Lower leg skin (tissue), 3 donors: ENCODE data around the gene PLEKHG7.
"Not testable (repeated sequence)": the region's sequence is repeated elsewhere in the genome, so short reads cannot be mapped to it uniquely, and the experiment has no call there.

Source experiments
- CTCF ChIP-seq, 3 donors: fragments of 450-650 bp; IDR thresholded peaks; one replicate each; pipeline ENCODE4 v1.5.1; 2016; ENCODE audit warnings: antibody characterized with exemption in 3 of 3, mild to moderate bottlenecking in 3 of 3, moderate library complexity in 2 of 3
- POLR2A ChIP-seq, 2 donors: fragments of 450-650 bp; IDR thresholded peaks; one replicate each; pipeline ENCODE4 v1.6.1; 2016 to 2017; ENCODE audit warnings: antibody characterized with exemption in 2 of 2, mild to moderate bottlenecking in 1 of 2, moderate library complexity in 1 of 2

GRCh38 chr12:92749691-92750090 lies 46.9 kb downstream of the PLEKHG7 start:
- not testable (repeated sequence) for TF ChIP-seq CTCF, POLR2A (IDR thresholded peaks at IDR 0.05)
